KMS-11 (cell line): Measurements from ENCODE around the gene ANO6.

ENCODE experiments used
- H2AFZ ChIP-seq: fragments of 200-600 bp; sonication (generic); 2 replicates; pipeline ENCODE4 v1.6.1; 2016; ENCODE audit warnings: antibody characterized with exemption, mixed run types, low read depth
- H3K27ac ChIP-seq: fragments of 200-600 bp; sonication (generic); 2 replicates; pipeline ENCODE4 v1.6.1; 2016; ENCODE audit warnings: mild to moderate bottlenecking, mixed run types
- H3K27me3 ChIP-seq: fragments of 200-600 bp; sonication (generic); 2 replicates; pipeline ENCODE4 v1.6.1; 2017; ENCODE audit warnings: mild to moderate bottlenecking, low read depth, mixed run types, moderate library complexity; ENCODE audit not compliant: insufficient read depth
- H3K36me3 ChIP-seq: fragments of 200-600 bp; sonication (generic); 2 replicates; pipeline ENCODE4 v1.6.1; 2017; ENCODE audit warnings: mild to moderate bottlenecking, mixed run types; ENCODE audit not compliant: insufficient read depth
- H3K4me1 ChIP-seq: fragments of 200-600 bp; sonication (generic); 2 replicates; pipeline ENCODE4 v1.6.1; 2016; ENCODE audit warnings: mild to moderate bottlenecking, low read depth, mixed run types; ENCODE audit not compliant: poor library complexity, severe bottlenecking
- H3K4me2 ChIP-seq: fragments of 200-600 bp; sonication (generic); 2 replicates; pipeline ENCODE4 v1.7.0; 2016; ENCODE audit warnings: mild to moderate bottlenecking, mixed run types
- H3K4me3 ChIP-seq: fragments of 200-600 bp; sonication (generic); IDR thresholded peaks from 2 replicates; pipeline ENCODE4 v1.6.1; 2017; ENCODE audit warnings: low read depth, low read length, mixed read lengths; ENCODE audit not compliant: insufficient read depth
- H3K79me2 ChIP-seq: fragments of 200-600 bp; sonication (generic); 2 replicates; pipeline ENCODE4 v1.6.1; 2016; ENCODE audit warnings: low read depth, mixed run types; ENCODE audit not compliant: insufficient read depth
- H3K9ac ChIP-seq: fragments of 200-600 bp; sonication (generic); 2 replicates; pipeline ENCODE4 v1.6.1; 2016; ENCODE audit warnings: mild to moderate bottlenecking, mixed run types
- H4K20me1 ChIP-seq: fragments of 200-600 bp; sonication (generic); 2 replicates; pipeline ENCODE4 v1.6.1; 2016; ENCODE audit warnings: mild to moderate bottlenecking, mixed run types; ENCODE audit not compliant: insufficient read depth
- TF ChIP-seq, protein P1 (sequence below): fragments of 200-600 bp; sonication (generic); conservative IDR thresholded peaks from 2 replicates; pipeline ENCODE4 v1.6.1; 2017; ENCODE audit warnings: low read depth, mild to moderate bottlenecking, antibody characterized with exemption, low read length, moderate library complexity, mixed read lengths

ANO6 gene

DNA sequence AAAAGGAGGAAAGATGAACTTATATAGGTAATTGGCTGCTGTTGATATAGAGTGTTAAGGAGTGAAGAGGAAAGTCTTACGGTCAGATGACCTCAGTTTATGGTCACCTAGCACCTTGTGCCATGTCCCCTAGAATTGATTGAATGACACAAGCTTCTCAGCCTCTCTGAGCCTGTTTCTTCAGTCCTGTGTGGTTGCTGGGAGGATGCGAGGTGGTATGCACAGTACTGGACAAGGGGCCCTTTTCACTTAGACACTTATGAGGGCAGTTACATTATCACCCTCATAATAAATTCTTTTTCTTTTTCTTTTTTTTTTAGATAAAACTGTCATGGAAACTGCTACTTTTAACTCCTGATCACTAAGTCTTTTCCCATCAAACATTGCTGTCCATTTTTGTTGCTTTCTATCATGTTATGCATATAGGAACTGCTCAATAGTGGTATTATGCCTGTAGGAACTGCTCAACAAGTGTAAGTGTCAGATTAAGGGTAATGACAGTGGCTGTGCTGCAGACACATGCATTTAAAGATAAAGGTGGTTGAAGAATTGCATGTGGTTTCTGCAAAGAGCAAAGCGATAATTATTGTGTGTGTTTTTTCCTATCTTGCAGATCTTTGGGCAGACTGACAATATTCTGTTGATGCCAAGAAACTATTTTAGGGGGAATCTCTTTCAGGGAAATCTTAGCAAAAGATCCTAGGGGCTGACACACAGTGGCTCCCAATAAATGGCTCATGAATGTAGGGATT is 11.6 kb downstream of the ANO6 start:
- Histone ChIP-seq H2AFZ (no peak overlapping the region), H3K27me3 (no peaks in the 10 kb centered on the region), H3K4me1 (peaks cover 37% of the 10 kb centered on the region), H4K20me1 (no peaks in the 10 kb centered on the region; the same call in 1 of the 2 replicates), H3K36me3 (no peaks in the 10 kb centered on the region), H3K79me2 (peaks cover 37% of the 10 kb centered on the region; the same call in 1 of the 2 replicates), H3K4me2 (no peak overlapping the region), H3K9ac (no peak overlapping the region), H3K27ac (no peak overlapping the region), H3K4me3 (no peak overlapping the region)
- TF ChIP-seq, protein P1, sequence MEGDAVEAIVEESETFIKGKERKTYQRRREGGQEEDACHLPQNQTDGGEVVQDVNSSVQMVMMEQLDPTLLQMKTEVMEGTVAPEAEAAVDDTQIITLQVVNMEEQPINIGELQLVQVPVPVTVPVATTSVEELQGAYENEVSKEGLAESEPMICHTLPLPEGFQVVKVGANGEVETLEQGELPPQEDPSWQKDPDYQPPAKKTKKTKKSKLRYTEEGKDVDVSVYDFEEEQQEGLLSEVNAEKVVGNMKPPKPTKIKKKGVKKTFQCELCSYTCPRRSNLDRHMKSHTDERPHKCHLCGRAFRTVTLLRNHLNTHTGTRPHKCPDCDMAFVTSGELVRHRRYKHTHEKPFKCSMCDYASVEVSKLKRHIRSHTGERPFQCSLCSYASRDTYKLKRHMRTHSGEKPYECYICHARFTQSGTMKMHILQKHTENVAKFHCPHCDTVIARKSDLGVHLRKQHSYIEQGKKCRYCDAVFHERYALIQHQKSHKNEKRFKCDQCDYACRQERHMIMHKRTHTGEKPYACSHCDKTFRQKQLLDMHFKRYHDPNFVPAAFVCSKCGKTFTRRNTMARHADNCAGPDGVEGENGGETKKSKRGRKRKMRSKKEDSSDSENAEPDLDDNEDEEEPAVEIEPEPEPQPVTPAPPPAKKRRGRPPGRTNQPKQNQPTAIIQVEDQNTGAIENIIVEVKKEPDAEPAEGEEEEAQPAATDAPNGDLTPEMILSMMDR, result no peak

- Histone ChIP-seq H3K9ac (no peak overlapping the region), H3K4me1 (peaks cover 48% of the 10 kb centered on the region), H3K4me3 (no peak overlapping the region), H3K27ac (no peak overlapping the region), H3K79me2 (no peaks in the 10 kb centered on the region; the same call in 1 of the 2 replicates), H2AFZ (no peak overlapping the region), H4K20me1 (no peaks in the 10 kb centered on the region), H3K27me3 (no peaks in the 10 kb centered on the region), H3K4me2 (no peak overlapping the region; the same call in 1 of the 2 replicates), H3K36me3 (no peaks in the 10 kb centered on the region)
- TF ChIP-seq, protein P1, result no peak
Measured at GRCh38 chr12:45231515-45232145, 15.7 kb downstream of the ANO6 start.

DNA sequence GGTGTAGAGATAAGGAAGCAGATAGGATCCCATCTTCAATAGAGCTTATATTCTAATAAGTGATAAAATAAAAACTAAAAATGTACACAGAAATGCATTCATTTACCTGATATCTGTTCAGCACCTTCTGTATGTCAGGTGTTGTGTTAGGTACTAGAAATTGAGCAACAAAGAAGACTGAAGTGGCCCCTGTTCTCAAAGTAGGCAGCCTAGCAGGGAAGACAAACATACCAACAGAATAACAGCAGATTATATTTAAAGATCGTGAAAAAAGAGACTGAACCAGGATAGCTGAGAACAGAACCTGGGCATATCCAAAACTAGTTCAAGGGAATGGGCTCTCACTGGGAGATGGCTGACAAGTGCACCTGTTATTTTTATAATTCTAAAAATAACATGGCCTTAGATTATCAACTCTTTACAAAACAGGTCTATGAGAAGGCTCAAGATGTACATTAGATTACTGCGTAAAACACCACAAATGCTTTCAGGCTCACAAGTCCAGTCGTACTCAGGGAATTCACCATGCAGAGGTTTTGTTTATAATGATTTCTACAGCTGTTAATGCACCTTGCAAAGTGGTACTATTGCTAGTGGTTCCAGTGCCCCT is 16.4 kb downstream of the ANO6 start:
- Histone ChIP-seq H3K79me2 (no peaks in the 10 kb centered on the region; the same call in 1 of the 2 replicates), H3K4me3 (no peak overlapping the region), H3K27me3 (no peaks in the 10 kb centered on the region), H4K20me1 (no peaks in the 10 kb centered on the region), H3K36me3 (no peaks in the 10 kb centered on the region), H3K27ac (no peak overlapping the region), H3K4me1 (peaks cover 48% of the 10 kb centered on the region), H3K4me2 (no peak overlapping the region; the same call in 1 of the 2 replicates), H3K9ac (no peak overlapping the region), H2AFZ (no peak overlapping the region)
- TF ChIP-seq, protein P1, result no peak

DNA sequence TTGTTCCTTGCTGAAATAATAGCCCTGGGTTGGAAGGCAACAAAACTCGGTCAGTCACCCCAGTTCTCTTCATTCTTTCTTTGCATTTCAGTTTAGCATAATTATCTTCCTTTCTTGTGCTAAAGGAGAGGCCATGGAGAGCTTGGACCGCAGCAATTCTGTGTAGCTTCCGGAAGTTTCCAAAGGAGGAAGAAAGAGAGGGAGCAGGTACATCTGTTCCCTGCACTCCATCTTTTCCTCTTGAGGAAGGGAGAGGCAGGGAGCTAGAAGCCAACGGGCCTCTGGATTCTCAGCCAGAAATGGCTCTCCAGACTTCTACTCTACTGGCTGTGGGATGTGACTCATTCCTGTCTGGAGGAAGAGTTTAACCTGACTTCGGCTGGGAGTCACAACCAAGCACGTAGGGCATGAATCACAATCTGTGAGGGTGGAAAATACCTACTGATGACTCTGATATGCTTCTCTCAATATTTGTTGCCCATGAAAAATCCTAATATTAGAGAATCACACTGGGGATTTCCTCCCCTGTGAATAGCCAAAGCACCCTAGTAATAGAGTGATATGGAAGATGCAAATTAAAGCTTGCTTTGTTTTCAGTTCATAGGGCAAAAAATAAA is 17.0 kb downstream of the ANO6 start:
- Histone ChIP-seq H3K4me3 (no peak overlapping the region), H3K4me1 (peaks cover 48% of the 10 kb centered on the region), H2AFZ (no peak overlapping the region), H3K79me2 (no peaks in the 10 kb centered on the region; the same call in 1 of the 2 replicates), H3K27me3 (no peaks in the 10 kb centered on the region), H4K20me1 (no peaks in the 10 kb centered on the region), H3K4me2 (no peak overlapping the region), H3K36me3 (no peaks in the 10 kb centered on the region), H3K9ac (no peak overlapping the region), H3K27ac (no peak overlapping the region)
- TF ChIP-seq, protein P1, result no peak
